ENCODE data around the gene SFXN5.

SFXN5 gene

DNA sequence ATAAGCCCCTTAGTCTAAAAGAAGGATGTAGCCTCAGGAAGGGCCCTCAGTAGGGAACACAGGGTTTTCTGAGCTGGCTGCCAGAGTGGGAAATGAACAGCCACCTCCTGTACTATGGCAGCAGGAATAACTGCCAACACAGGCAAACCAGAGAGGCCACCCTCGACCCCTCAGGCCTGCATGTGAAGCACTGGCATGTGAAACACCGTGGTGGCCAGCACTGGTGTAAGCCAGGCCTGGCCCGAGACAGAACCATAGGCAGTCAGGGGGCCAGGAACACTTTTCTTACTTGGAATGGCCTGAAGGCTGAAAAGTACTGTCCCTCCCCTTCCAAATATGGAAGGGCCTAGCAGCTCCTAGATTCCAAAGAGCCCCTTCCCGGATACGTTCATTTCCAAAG is 28.2 kb downstream of the SFXN5 start:
- no peak for DNase-seq

DNA sequence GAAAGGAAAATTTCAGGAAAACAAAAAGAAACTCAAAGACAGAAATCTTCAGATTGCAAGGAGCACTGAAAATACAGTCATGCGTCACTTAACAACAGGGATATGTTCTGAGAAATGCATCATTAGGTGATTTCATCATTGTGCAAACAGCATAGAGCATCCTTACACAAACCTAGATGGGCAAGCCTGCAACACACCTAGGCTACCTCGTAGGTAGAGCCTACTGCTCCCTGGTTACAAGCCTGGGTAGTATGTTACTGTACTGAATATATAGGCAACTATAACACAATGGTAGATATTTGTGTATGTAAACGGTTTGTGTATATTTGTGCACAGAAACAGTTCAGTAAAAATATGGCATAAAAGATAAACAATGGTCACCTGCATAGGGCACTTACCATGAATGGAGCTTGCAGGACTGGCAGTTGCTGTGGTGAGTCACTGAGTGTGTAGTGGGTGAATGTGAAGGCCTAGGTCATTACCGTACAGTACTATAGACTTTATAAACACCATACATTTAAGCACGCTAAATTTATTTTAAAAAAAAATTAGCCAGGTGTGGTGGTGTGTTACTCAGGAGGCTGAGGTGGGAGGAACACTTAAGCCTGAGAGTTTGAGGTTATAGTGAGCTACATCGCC is 33.4 kb downstream of the SFXN5 start:
- no peak for DNase-seq

DNA sequence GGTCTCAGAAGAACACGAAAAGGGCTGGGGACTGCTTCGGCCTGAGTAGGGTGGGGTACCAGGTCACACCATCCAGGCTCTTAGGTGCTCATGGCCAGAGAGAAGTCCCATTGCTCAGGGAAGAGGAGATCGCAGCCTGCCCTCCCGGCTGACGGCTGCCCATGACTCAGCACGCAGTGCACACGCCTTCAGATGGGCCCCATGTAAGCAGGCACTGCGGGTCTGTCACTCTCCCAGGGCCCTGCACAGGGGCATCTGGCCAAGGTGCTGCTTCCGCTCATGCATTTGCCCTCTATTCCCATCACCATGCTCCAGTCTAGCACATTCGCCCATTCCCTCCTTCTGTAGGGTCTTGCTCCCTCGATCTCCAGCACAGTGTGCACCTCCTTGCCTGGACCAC is 34.7 kb downstream of the SFXN5 start:
- no peak for DNase-seq

DNA sequence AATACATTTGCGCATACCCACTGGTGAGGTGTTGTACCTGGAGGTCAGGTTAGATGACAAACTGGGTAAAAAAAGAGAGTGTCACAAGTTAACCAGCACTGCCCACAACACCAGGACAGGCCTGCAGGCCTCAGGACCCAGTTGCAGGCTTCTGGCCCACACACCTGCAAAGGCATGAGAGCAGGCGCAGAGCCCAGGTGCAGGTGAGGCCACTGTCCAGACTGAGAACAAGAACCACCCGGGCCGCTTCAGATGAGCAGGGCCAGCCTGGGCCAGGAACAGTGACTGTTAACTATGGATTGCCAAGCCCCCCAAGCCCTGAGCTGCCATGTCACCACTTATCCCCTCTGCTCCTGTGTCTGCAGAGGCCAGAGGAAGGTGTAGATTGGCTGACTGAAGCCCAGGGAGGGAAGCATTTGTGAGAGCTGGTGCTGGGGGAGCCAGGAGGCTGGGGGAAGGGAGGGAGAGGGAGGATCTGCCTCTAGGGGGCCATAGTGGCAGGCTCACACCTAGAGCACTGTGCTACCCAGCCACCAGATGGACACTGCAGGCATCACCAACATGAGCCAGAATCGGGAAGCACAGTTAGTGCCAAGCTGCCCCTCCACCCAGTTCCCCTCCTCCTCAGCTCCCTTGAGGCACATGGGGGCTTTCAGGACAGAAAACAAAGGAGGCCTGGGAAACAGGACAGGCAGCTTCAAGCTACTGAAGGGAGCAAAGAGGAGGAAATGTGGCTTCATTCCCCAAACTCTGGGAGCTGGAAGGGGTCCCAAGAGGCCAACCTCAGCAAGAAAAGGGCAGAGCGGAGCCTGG is 35.4 kb downstream of the SFXN5 start:
- no peak for DNase-seq

GRCh38 chr2:73034661-73035375 is 36.7 kb downstream of the SFXN5 start:
- peak; percentile 96 for DNase-seq

DNA sequence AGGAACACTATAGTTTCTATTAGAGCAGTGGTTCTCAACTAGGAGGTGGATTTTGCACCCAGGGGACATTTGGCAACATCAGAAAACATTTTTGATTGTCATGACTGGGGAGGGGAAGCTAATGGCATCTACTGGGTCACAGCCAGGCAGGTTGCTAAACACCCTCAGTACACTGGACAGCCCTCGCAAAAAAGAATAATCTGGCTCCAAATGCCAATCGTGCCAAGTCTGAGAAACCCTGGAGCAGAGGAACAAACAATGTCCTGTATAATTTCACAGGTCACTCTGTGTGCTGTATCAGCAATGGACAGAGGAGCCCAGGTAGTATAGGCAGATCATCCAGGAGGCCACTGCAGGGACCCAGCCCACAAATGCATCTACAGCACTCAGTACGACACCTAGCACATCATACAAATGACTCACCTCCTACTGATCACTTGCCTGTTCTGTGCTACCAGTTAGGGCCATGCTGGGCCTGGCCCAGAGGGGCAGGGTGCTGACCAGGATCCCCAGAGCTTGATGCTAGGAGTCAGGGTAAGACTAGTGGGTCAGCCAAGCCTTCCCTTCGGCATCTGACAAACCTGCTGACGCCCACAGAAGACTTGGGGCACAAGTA is 37.6 kb downstream of the SFXN5 start:
- peak; percentile 79 for DNase-seq

GRCh38 chr2:73033142-73033765 is 38.3 kb downstream of the SFXN5 start:
- no peak for DNase-seq

DNA sequence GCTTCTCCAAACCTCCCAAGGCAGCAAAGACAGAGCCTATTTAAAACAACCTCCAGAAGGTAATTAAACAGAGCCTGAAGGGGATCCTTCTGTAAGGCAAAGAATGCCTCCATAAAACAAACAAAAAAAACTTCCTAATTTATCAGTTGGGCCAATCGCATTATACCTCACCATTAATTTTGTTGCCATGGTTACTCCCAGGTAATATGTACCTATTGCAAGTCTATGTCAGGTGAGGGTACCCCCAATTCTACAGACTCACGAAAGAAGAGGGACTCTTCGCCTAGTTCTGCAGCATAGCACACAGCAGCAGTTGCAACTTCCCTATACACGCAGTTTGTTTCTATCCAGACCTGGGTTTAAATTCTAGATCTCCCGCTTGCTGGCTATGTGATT is 38.8 kb downstream of the SFXN5 start:
- DNase-seq: peak; percentile 29

DNA sequence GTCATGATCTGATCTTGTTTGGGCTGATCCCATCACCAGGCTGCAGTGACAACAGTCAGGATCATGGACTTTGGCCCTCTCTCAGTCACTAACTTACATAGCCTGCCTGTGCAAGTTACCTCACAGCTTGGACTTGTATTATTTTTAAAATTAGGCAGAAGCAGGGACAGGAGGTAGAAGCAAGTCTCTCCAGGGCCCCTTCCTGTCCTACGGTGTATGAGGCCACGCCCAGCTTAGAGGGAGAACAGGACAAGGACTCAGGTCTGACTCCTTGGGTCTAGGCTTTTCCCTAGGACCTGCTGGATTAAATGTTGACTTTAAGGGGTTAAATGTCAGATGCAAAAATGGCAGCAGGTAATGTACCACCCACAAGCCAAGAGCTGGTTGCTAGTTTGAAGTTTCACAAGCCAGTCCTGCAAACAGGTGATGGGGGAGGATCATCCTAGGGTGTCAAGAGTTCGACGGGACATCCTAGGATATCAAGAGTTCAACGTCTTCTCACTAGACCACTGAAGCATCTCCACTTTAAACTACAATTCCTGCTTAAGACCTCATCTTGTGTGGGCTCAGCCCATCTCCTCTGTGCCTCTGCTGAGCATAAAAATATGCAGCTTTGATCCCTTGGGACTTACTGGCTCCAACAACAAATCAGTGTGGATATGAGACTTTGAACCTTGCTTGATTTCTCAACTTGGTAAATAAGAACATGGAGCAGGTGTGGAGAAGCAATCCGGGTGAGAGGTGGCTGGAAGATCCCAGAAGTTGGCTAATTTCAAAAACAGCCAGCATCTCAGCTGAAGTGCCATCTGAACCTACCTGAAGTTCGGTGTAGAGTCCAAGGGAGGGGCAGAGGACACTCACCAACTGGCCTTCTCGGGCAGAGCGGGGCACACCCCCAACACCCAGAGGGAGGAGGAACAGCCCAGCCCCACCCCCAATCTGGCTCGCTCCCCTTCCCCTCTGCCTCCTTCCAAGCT is 39.5 kb downstream of the SFXN5 start:
- no peak for DNase-seq

- DNase-seq: no peak
Observed at GRCh38 chr2:73031095-73031678, 40.3 kb downstream of the SFXN5 start.

DNA sequence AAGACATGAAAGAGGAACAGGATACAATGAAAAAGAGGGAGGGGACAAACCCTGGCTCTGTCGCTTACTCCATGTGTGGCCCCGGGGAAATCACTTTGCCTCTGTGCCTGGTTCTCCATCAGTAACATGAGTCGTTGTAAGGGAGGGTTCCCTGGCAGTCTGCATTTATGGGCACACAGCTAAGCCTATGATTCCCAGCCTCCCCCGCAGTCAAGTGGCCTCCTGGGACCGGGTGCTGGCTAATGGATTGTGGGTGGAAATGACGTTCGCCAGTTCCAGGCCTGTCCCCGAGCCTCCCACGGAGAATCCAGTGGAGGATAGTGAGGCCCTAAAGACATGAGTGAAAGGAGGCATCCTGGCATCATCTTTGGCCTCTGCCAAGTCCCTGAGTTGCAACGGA is 42.7 kb downstream of the SFXN5 start:
- DNase-seq: peak; percentile 26

DNA sequence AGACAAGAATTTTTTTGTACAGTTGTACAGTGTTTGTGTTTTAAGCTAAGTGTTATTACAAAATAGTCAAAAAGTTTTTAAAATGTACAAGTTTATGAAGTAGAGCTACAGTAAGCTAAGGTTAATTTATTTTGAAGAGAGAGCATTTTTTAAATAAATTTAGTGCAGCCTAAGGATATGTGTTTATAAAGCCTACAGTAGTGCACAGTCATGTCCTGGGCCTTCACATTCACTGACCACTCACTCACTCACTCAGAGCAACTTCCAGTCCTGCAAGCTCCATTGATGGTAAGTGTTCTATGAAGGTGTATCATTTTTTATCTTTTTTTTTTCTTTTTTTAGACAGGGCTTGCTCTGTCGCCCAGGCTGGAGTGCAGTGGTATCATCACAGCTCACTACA is 44.2 kb downstream of the SFXN5 start:
- DNase-seq: no peak

DNA sequence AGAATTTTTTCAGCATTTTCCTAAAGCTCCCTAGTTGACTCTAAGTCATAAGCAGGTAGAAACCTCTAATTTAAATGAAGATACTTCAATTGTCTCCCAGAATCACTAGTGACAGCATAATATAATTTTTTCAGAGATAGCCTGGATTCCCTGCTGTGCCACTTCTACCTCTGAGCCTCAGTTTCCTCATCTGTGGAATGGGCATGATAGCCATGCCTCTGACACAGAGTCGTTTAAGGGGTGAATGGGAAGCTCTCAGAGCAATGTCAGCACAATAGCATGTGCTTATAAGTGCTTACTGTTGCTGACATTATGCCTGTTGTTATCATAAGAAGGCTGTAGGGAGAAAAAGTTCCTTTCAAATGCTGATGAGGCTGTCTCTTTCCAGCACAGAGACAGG is 48.0 kb downstream of the SFXN5 start:
- DNase-seq: no peak

DNA sequence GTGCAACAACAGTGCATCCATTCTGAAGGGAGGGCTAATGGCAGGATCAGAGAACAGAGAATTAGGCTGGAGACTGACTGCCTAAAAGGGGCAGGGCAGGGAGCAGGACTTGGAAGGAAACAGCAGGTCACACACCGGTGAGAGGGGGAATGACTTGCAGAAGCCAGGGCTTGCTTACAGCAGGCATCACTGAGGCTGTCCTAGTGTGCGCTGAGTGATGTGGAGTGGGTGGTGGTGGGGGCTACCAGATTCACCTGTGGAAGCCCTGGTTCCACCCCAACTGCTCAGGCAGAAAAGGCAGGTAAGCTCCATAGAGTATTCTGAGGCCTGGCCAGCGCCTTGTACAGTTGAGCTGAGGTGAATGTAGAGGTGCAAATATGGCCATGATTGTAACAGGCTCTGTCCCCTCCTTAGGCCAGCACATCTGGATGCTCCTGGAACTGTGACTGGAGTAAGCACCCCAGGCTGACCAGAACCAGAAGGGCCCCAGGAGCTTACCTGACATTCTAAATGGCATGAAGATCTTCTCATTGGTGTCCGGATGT is 49.4 kb downstream of the SFXN5 start:
- DNase-seq: no peak

DNA sequence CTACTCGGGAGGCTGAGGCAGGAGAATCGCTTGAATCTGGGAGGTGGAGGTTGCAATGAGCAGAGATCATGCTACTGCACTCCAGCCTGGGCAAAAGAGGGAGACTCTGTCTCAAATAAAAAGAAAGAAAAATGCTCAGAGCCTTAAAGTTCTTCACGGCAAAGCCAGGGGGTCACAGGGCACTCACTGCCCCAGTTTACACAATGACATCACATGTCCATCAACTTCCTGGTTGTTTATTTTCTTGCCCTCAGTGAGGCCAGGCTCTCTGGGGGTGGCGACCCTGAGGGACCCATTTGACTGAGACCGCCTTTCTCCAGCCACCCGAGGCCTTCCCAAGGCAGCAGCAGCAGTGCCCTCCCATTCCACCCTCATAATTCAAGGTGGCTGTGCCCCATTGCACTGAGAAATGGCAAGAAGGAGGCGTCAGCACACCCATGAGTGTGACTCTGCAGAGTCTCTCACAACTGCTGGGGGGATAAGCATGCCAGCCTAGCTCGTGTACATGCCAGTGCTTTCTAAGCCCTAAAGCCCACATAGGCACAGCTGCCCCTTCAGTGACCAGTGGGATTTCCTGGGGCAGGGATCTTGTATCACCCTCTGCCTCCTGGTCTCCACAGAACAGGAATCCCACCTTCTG is 50.0 kb downstream of the SFXN5 start:
- DNase-seq: no peak

DNA sequence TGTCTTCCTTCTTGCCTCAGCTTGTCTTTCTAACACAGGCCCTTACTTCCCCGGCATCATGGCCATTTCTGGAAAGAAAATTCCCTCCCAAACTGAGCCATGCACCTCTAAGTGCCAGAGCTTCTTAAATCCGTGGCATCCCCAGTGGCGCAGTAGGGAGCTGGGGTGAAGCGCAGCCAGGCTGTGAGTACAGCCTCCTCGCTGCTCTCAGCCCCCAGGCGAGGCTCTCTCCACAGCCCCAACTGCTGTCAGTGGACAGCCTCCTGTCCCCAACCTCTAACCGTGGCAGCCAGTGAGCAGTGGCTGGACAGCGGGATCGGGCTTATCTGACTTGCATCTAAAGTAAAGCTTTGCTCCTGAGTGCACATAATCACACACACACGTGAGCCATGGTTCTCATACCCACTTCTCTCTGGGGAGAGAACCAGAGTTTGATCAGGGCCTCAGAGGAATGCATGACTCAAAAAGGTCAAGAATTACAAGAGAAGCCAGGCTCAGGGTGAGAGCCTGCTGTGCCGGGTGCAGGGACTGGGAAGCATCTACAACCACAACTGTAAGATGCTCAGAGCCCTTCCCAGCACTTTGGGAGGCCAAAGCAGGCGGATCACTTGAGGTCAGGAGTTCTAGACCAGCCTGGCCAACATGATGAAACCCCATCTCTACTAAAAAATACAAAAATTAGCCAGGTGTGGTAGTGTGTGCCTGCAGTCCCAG is 50.7 kb downstream of the SFXN5 start:
- DNase-seq: no peak

GRCh38 chr2:73020306-73020656 is 51.2 kb downstream of the SFXN5 start:
- DNase-seq: no peak

GRCh38 chr2:73018188-73018825 is 53.2 kb downstream of the SFXN5 start:
- DNase-seq: no peak

GRCh38 chr2:73013936-73014335 is 57.6 kb downstream of the SFXN5 start:
- no peak for DNase-seq

Measured in MV-4-11 (cell line).